K562 (cell line): ENCODE data around the gene C16orf78. TPM values are rescaled to one million over a fixed set of nuclear protein-coding genes. Genes with fewer than 3 reads are reported as not detected.

Source experiments
- CHD7 ChIP-seq: fragments of 200-600 bp; sonication (generic); IDR thresholded peaks from one replicate; pipeline ENCODE4 v1.6.1; 2012; ENCODE audit warnings: mild to moderate bottlenecking, low read depth, low read length, inconsistent platforms
- ZNF134 ChIP-seq: fragments of 250-450 bp; sonication (Bioruptor Pico); conservative IDR thresholded peaks from 2 replicates; pipeline ENCODE4 v1.4.0; 2020
- ZNF274 ChIP-seq: IDR thresholded peaks from 2 replicates; pipeline ENCODE4 v1.6.1; 2011; ENCODE audit warnings: low read depth, mild to moderate bottlenecking, low read length, moderate library complexity, borderline replicate concordance
- ZNF609 ChIP-seq: sonication (generic); formaldehyde crosslinking; IDR thresholded peaks from 2 replicates; pipeline ENCODE4 v1.8.1; 2023; ENCODE audit warnings: missing genetic modification reagents, mild to moderate bottlenecking, borderline replicate concordance
- polyA plus RNA-seq, 8 experiments: library from polyadenylated mRNA; depleted of rRNA in 4 of 8; stranded (reverse) in 5 of 8; unstranded in 3 of 8; fragments of >200 nt; fragmentation: Nextera tagmentation in 2 of 8; fragmentation: Illumina TruSeq in 1 of 8; extraction: Ambion mirVana in 2 of 8; extraction: Trizol in 1 of 8; gene quantifications; 2 replicates each; pipeline versions ENCODE4 v1.2.1 to v1.2.3, GENCODE V29; 2011 to 2014; ENCODE audit warnings: inconsistent platforms in 1 of 8, missing spikeins in 1 of 8
- total RNA-seq, 7 experiments: library from RNA; depleted of rRNA in 6 of 7; stranded (reverse); fragments of >200 nt in 6 of 7; fragmentation: Illumina TruSeq in 2 of 7; extraction: Trizol in 2 of 7; gene quantifications; 2 replicates each; pipeline versions ENCODE4 v1.2.1 to v1.2.3, GENCODE V29; 2011 to 2021; ENCODE audit warnings: low replicate concordance in 1 of 7

C16orf78 gene
- total and polyA plus RNA-seq, 9 of the 15 experiments (the other 6 are each of a cell fraction or from before 2014, with no cell fraction given), result not detected

GRCh38 chr16:49354991-49355390 lies 18.6 kb upstream of the C16orf78 start (continued):
- no peak for TF ChIP-seq ZNF609
- TF ChIP-seq ZNF274, result no peak
- no peak for TF ChIP-seq ZNF134 (CRISPR knock-in tag)
- TF ChIP-seq CHD7, result no peak
